ENCODE data around the gene OSBPL5. TPM values are rescaled to one million over a fixed set of nuclear protein-coding genes. Genes with fewer than 3 reads are reported as not detected.

The OSBPL5 gene
- polyA plus RNA-seq, 3 donors: 19.9 to 25.6 (median 25.1) TPM

DNA sequence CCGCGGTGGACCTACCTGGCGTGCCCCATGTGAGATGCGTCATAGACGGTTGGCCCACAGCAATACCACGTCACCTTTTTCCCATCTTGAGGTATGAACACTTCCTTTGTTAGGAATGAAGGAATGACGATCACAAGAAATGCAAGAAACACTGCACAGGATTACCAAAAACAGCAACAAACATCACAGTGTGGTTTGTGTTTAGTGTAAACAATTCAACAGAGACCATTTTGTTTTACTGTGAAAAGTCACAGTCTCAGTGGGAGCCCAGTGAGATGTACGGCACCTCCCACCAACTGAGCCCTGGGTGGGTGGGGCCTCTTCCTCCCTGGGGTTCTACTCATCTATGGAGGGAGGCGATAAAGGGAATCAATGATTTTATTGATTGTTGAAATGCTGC lies 124.2 kb downstream of the OSBPL5 start:
- DNase-seq: no peak

GRCh38 chr11:3037945-3038271 lies 127.2 kb downstream of the OSBPL5 start:
- no peak for DNase-seq

Other genes with a start within 250 kb of the OSBPL5 start
- 1 to 10 TPM; 1.0 to 1.7 (median 1.1) TPM for gene PHLDA2, start 235.9 kb downstream of the OSBPL5 start, polyA plus RNA-seq (ENCODE audit: insufficient read length in 3 of 3)
- gene NAP1L4, start 173.0 kb downstream of the OSBPL5 start, polyA plus RNA-seq (ENCODE audit: insufficient read length in 3 of 3): 100 to 1,000 TPM; 175 to 224 (median 186) TPM
- 10 to 100 TPM; 25.6 to 28.1 (median 26.5) TPM for gene CARS1, start 107.9 kb downstream of the OSBPL5 start, polyA plus RNA-seq (ENCODE audit: insufficient read length in 3 of 3)
- gene MRGPRG, start 53.5 kb upstream of the OSBPL5 start, polyA plus RNA-seq (ENCODE audit: insufficient read length in 3 of 3): not detected
- gene MRGPRE, start 67.1 kb upstream of the OSBPL5 start, polyA plus RNA-seq (ENCODE audit: insufficient read length in 3 of 3): not detected
- gene ZNF195, start 213.8 kb upstream of the OSBPL5 start, polyA plus RNA-seq (ENCODE audit: insufficient read length in 3 of 3): 10 to 100 TPM; 28.4 to 41.1 (median 41.0) TPM